ENCODE results near the gene PCDHGC3. TPM values are rescaled to one million over a fixed set of nuclear protein-coding genes. Genes with fewer than 3 reads are reported as not detected.

The PCDHGC3 gene
- total RNA-seq, 1 experiment from 2014 or later: 2.9 TPM

GRCh38 chr5:141512390-141512910, 36.7 kb downstream of the PCDHGC3 start:
- DNase-seq: peak; percentile 64 to 77
- no peaks in the 10 kb centered on the region for H3K9me3 ChIP-seq
- H3K4me1 ChIP-seq: no peaks in the 10 kb centered on the region
- Mint-ChIP-seq H3K27me3 (ENCODE audit: insufficient read depth, unreplicated experiment) (no peaks in the 10 kb centered on the region), H3K4me3 (ENCODE audit: unreplicated experiment) (no peak overlapping the region), H3K36me3 (ENCODE audit: insufficient read depth, unreplicated experiment) (peaks cover 61% of the 10 kb centered on the region), H3K9me3 (ENCODE audit: unreplicated experiment) (no peaks in the 10 kb centered on the region), H3K27ac (ENCODE audit: unreplicated experiment) (peak overlapping the region; percentile 58), H3K4me1 (ENCODE audit: low read depth, unreplicated experiment) (no peaks in the 10 kb centered on the region)
- H3K27me3 ChIP-seq (replicated peaks; ENCODE audit: control insufficient read depth, insufficient read depth, low read length): no peaks in the 10 kb centered on the region
- no TSS peak for BruUV-seq (replicated peaks)
- intact Hi-C loops (cut with micrococcal nuclease; ENCODE audit: unreplicated experiment): loop anchor here (2.0 kb wide), 1 partner anchor 100 kb away; the partner anchor contains the start of gene PCDHGA10
- POLR2A ChIA-PET: no interaction called here
- H3K4me3 ChIP-seq (ENCODE audit: low read depth, low read length): no peak overlapping the region
- no peaks in the 10 kb centered on the region; the same call in 1 of the 2 replicates for H3K36me3 ChIP-seq (ENCODE audit: control insufficient read depth, insufficient read depth, low read length)
- peak; percentile 67 to 85 for TF ChIP-seq CTCF (IDR thresholded peaks at IDR 0.05; ENCODE audit: insufficient read depth in 1 of 2, low read depth in 1 of 2, low read length in 1 of 2, severe bottlenecking in 1 of 2, unreplicated experiment in 1 of 2)
- CTCF ChIA-PET: interaction anchor here (1.0 kb wide), 1 partner anchor 52 kb away, joined by 3 read pairs; no protein-coding TSS in a partner anchor

GRCh38 chr5:141512911-141513626, 37.3 kb downstream of the PCDHGC3 start:
- POLR2A ChIA-PET: no interaction called here

More at GRCh38 chr5:141512911-141513626, 37.3 kb downstream of the PCDHGC3 start:
- CTCF ChIA-PET: interaction anchor here (0.6 to 1.1 kb wide), 2 partner anchors 143 to 304 kb away, joined by 3 read pairs; partner anchors contain the start of gene PCDHGB3
- Histone ChIP-seq H3K4me3 (ENCODE audit: low read depth, low read length) (no peak overlapping the region), H3K27me3 (replicated peaks; ENCODE audit: control insufficient read depth, insufficient read depth, low read length) (no peaks in the 10 kb centered on the region), H3K4me1 (no peaks in the 10 kb centered on the region), H3K36me3 (ENCODE audit: control insufficient read depth, insufficient read depth, low read length) (no peaks in the 10 kb centered on the region; the same call in 1 of the 2 replicates), H3K9me3 (no peaks in the 10 kb centered on the region)
- intact Hi-C loops (cut with micrococcal nuclease; ENCODE audit: unreplicated experiment): loop anchor here (2.0 kb wide), 1 partner anchor 100 kb away; the partner anchor contains the start of gene PCDHGA10
- Mint-ChIP-seq H3K9me3 (ENCODE audit: unreplicated experiment) (no peaks in the 10 kb centered on the region), H3K4me3 (ENCODE audit: unreplicated experiment) (no peak overlapping the region), H3K36me3 (ENCODE audit: insufficient read depth, unreplicated experiment) (peaks cover 67% of the 10 kb centered on the region), H3K27ac (ENCODE audit: unreplicated experiment) (peak overlapping the region; percentile 58), H3K4me1 (ENCODE audit: low read depth, unreplicated experiment) (no peaks in the 10 kb centered on the region), H3K27me3 (ENCODE audit: insufficient read depth, unreplicated experiment) (no peaks in the 10 kb centered on the region)
- no TSS peak for BruUV-seq (replicated peaks)
- no peak for TF ChIP-seq CTCF (IDR thresholded peaks at IDR 0.05; ENCODE audit: insufficient read depth in 1 of 2, low read depth in 1 of 2, low read length in 1 of 2, severe bottlenecking in 1 of 2, unreplicated experiment in 1 of 2)
- no peak for DNase-seq

All from Caco-2 (cell line).